ENCODE measurements around the gene KRT33A.

The KRT33A gene

DNA sequence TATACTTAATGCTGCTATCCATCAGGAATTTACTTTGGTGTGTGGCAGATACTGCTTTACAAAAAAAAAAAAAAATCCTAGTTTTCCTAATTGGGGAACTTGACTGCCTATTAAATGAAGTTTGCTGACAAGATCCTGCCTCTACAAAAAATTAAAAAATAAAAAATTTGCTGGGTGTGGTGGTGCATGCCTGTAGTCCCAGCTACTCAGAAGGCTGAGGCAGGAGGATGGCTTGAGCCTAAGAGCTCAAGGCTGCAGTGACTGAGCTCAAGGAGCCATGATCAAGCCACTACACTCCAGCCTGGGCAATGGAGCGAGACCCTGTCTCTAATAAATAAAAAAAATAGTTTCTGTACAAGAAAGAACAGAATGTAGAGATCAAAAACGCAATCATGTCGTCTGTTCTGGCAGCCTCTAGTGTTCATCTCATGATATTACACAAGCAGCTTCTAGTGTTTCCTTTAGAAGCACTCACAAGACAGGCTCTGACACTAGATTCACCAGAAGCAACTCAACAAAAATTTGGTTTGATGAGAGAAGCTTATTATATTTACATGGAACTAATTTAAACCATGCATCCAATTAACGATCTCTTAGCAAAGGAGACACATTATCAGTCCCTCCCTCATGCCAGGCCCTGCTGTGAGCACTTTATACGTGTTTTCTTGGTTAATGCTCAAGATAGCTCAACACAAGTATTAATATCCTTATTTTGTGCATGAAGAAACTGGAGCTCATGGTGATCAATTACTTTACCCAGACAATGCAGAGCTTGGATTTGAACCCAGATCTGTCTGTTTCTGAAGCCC, 28.3 kb downstream of the KRT33A start:
- peaks cover 13% of the 10 kb centered on the region for H3K9me3 ChIP-seq (ENCODE audit: insufficient read depth, low read length)
- TF ChIP-seq YY1 (IDR thresholded peaks at IDR 0.05; ENCODE audit: insufficient read depth, insufficient read length) (no peak), SUZ12 (IDR thresholded peaks at IDR 0.05; ENCODE audit: extremely low read depth, insufficient read depth, insufficient read length) (no peak), ZNF274 (IDR thresholded peaks at IDR 0.05; ENCODE audit: low read depth, low read length) (no peak)
- H3K4me1 ChIP-seq (ENCODE audit: insufficient read depth, insufficient read length) = peaks cover 4% of the 10 kb centered on the region
- no peaks in the 10 kb centered on the region for H3K36me3 ChIP-seq (ENCODE audit: insufficient read depth, insufficient read length, low read length)
- no peak overlapping the region for H3K9ac ChIP-seq (ENCODE audit: insufficient read length, low read depth)
- H3K27me3 ChIP-seq (ENCODE audit: insufficient read depth, insufficient read length) = no peaks in the 10 kb centered on the region
- no peak for DNase-seq (ENCODE audit: low read depth, low spot score)
- H3K4me3 ChIP-seq (ENCODE audit: insufficient read length, low read depth) = no peak overlapping the region

DNA sequence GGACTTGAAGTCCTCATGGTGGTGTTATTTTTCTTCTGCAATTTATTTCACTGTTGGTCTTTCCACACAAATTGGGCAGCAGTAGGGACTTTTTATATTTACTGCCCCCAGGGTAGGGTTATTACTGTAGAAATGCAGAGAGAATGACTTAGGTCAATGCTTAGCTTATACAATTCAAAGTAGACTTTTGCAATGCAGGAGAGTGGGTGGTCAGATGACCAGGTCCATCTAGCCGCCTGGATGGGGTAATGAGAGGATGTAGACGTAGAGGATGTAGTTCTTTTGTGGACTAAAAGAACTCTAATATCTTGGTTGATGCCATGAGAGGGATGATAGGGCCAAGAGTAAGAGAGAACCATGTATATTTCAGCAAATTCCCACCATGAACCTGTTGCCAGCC, 32.4 kb downstream of the KRT33A start:
- Histone ChIP-seq H3K4me3 (ENCODE audit: insufficient read length, low read depth) (no peak overlapping the region), H3K36me3 (ENCODE audit: insufficient read depth, insufficient read length, low read length) (no peaks in the 10 kb centered on the region), H3K9ac (ENCODE audit: insufficient read length, low read depth) (no peak overlapping the region), H3K4me1 (ENCODE audit: insufficient read depth, insufficient read length) (peaks cover 3% of the 10 kb centered on the region), H3K27me3 (ENCODE audit: insufficient read depth, insufficient read length) (no peaks in the 10 kb centered on the region), H3K9me3 (ENCODE audit: insufficient read depth, low read length) (peaks cover 13% of the 10 kb centered on the region)
- DNase-seq (ENCODE audit: low read depth, low spot score) = no peak
- TF ChIP-seq SUZ12 (IDR thresholded peaks at IDR 0.05; ENCODE audit: extremely low read depth, insufficient read depth, insufficient read length) (no peak), ZNF274 (IDR thresholded peaks at IDR 0.05; ENCODE audit: low read depth, low read length) (no peak), YY1 (IDR thresholded peaks at IDR 0.05; ENCODE audit: insufficient read depth, insufficient read length) (no peak)

DNA sequence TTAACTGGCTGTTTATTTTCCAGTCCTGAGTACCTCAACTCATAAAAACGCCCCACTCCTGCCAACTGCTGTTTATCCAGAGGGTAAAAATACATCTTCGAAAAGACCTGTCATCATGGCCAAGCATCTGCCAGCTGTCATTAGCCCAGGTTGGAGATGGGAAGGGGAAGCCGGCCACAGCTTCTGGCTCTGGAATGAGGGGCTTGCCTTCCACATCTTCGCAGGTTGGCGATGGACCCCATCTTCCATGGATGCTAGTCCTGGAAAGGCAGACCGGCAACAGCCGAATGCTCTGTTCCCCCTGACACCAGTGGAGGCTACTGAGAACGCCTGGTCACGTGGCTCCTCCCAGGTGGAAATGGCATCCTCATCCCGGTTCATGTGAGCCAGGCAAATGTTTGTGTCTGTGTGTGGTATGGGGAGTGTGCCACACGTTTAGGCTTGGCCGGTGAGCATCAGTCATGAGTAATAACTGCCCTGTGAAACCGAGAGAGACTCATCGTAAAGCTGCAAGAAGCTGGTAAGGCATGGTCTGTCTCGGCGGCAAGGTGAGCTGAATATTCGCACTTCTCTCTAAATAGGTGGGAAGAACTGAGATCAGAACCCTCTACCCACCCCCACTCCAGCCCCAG, 34.7 kb downstream of the KRT33A start:
- no peak for DNase-seq (ENCODE audit: low read depth, low spot score)
- Histone ChIP-seq H3K9me3 (ENCODE audit: insufficient read depth, low read length) (peaks cover 13% of the 10 kb centered on the region), H3K9ac (ENCODE audit: insufficient read length, low read depth) (no peak overlapping the region), H3K36me3 (ENCODE audit: insufficient read depth, insufficient read length, low read length) (no peaks in the 10 kb centered on the region), H3K4me1 (ENCODE audit: insufficient read depth, insufficient read length) (no peaks in the 10 kb centered on the region), H3K4me3 (ENCODE audit: insufficient read length, low read depth) (no peak overlapping the region), H3K27me3 (ENCODE audit: insufficient read depth, insufficient read length) (no peaks in the 10 kb centered on the region)
- no peak for TF ChIP-seq SUZ12 (IDR thresholded peaks at IDR 0.05; ENCODE audit: extremely low read depth, insufficient read depth, insufficient read length)
- no peak for TF ChIP-seq ZNF274 (IDR thresholded peaks at IDR 0.05; ENCODE audit: low read depth, low read length)
- no peak for TF ChIP-seq YY1 (IDR thresholded peaks at IDR 0.05; ENCODE audit: insufficient read depth, insufficient read length)

DNA sequence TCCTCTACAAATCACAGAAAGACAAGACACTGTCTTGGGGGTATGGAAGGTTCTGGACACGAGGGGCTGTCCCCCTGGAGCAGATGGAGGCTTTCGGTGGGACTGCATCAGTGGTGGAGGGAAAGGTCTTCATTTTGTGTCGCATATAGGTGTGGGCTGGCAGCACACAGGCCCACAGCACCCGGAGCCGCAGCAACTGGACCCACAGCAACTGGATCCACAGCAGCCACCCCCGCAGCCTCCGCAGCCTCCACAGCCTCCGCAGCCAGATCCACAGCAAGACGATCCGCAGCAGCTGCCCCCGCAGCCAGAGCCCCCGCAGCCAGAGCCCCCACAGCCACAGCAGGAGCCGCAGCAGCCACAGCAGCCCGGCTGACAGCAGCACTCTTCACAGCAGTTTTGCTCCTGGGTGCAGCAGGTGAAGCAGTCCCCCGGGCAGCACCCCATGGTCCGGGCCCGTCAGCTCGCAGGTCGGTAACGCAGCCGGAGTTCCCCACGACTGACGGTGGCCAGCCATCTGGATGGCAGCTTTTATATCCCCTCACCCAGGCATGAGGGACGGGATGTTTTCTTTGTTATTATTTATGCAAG, 35.3 kb downstream of the KRT33A start, which contains the start of gene KRTAP17-1:
KRTAP17-1 (minus strand) TSS at position 507 of the 591 bp plus-strand sequence; CDS start at position 447, 60 bp downstream.
- DNase-seq (ENCODE audit: low read depth, low spot score) = no peak
- no peaks in the 10 kb centered on the region for H3K36me3 ChIP-seq (ENCODE audit: insufficient read depth, insufficient read length, low read length)
- no peak within 1 kb of the TSS for H3K4me3 ChIP-seq (ENCODE audit: insufficient read length, low read depth)
- H3K9me3 ChIP-seq (ENCODE audit: insufficient read depth, low read length) = peaks cover 13% of the 10 kb centered on the region
- no peak within 1 kb of the TSS for H3K9ac ChIP-seq (ENCODE audit: insufficient read length, low read depth)
- TF ChIP-seq SUZ12 (IDR thresholded peaks at IDR 0.05; ENCODE audit: extremely low read depth, insufficient read depth, insufficient read length) (no peak), ZNF274 (IDR thresholded peaks at IDR 0.05; ENCODE audit: low read depth, low read length) (no peak), YY1 (IDR thresholded peaks at IDR 0.05; ENCODE audit: insufficient read depth, insufficient read length) (no peak)
- no peaks in the 10 kb centered on the region for H3K4me1 ChIP-seq (ENCODE audit: insufficient read depth, insufficient read length)
- H3K27me3 ChIP-seq (ENCODE audit: insufficient read depth, insufficient read length) = no peaks in the 10 kb centered on the region

- H3K36me3 ChIP-seq (ENCODE audit: insufficient read depth, insufficient read length, low read length) = no peaks in the 10 kb centered on the region
- H3K27me3 ChIP-seq (ENCODE audit: insufficient read depth, insufficient read length) = no peaks in the 10 kb centered on the region
- TF ChIP-seq SUZ12 (IDR thresholded peaks at IDR 0.05; ENCODE audit: extremely low read depth, insufficient read depth, insufficient read length) (no peak), YY1 (IDR thresholded peaks at IDR 0.05; ENCODE audit: insufficient read depth, insufficient read length) (no peak), ZNF274 (IDR thresholded peaks at IDR 0.05; ENCODE audit: low read depth, low read length) (no peak)
These were observed 39.5 kb downstream of the KRT33A start for GRCh38 chr17:41311111-41311510.

GRCh38 chr17:41308918-41309359, 41.7 kb downstream of the KRT33A start, which contains the start of gene KRTAP16-1:
Gene KRTAP16-1, minus strand, starts transcription at chr17:41309309. Its CDS starts 56 bp downstream, at chr17:41309253.
- H3K9me3 ChIP-seq (ENCODE audit: insufficient read depth, low read length) = no peaks in the 10 kb centered on the region
- TF ChIP-seq YY1 (IDR thresholded peaks at IDR 0.05; ENCODE audit: insufficient read depth, insufficient read length) (no peak), SUZ12 (IDR thresholded peaks at IDR 0.05; ENCODE audit: extremely low read depth, insufficient read depth, insufficient read length) (no peak), ZNF274 (IDR thresholded peaks at IDR 0.05; ENCODE audit: low read depth, low read length) (no peak)
- H3K4me3 ChIP-seq (ENCODE audit: insufficient read length, low read depth) = no peak within 1 kb of the TSS
- H3K27me3 ChIP-seq (ENCODE audit: insufficient read depth, insufficient read length) = no peaks in the 10 kb centered on the region
- H3K4me1 ChIP-seq (ENCODE audit: insufficient read depth, insufficient read length) = no peaks in the 10 kb centered on the region
- no peak for DNase-seq (ENCODE audit: low read depth, low spot score)
- no peaks in the 10 kb centered on the region for H3K36me3 ChIP-seq (ENCODE audit: insufficient read depth, insufficient read length, low read length)
- H3K9ac ChIP-seq (ENCODE audit: insufficient read length, low read depth) = no peak within 1 kb of the TSS

More at GRCh38 chr17:41311111-41311510, 39.5 kb downstream of the KRT33A start:
- Histone ChIP-seq H3K4me1 (ENCODE audit: insufficient read depth, insufficient read length) (no peaks in the 10 kb centered on the region), H3K9ac (ENCODE audit: insufficient read length, low read depth) (no peak overlapping the region), H3K4me3 (ENCODE audit: insufficient read length, low read depth) (no peak overlapping the region), H3K9me3 (ENCODE audit: insufficient read depth, low read length) (no peaks in the 10 kb centered on the region)
- no peak for DNase-seq (ENCODE audit: low read depth, low spot score)

Data from NT2/D1 (cell line).